Small intestine (tissue), 7 donors: ENCODE data around the gene PCDHGB6. TPM values are rescaled to one million over a fixed set of nuclear protein-coding genes. Genes with fewer than 3 reads are reported as not detected.
"Not testable (repeated sequence)": the region's sequence is repeated elsewhere in the genome, so short reads cannot be mapped to it uniquely, and the experiment has no call there.

ENCODE experiments used
- DNase-seq, 2 donors: peaks; one replicate each; pipeline versions ENCODE4 v3.0.0 to v3.0.0-alpha.2; 2013
- FAIRE-seq: peaks from 2 replicates; lab custom pipeline; 2012; peaks lifted over from hg19 to GRCh38; lab: Jason Lieb, UNC
- H3K27ac ChIP-seq, 3 donors: one replicate each; pipeline ENCODE4 v1.5.1; 2013; ENCODE audit warnings: low read length in 2 of 3, mild to moderate bottlenecking in 2 of 3, control low read depth in 1 of 3, inconsistent platforms in 1 of 3, low read depth in 1 of 3, moderate library complexity in 1 of 3
- H3K27me3 ChIP-seq, 3 donors: one replicate each; pipeline ENCODE4 v1.6.1; 2013; ENCODE audit warnings: low read length in 3 of 3, inconsistent platforms in 1 of 3; ENCODE audit not compliant: control insufficient read depth in 3 of 3, insufficient read depth in 3 of 3
- H3K36me3 ChIP-seq, 3 donors: one replicate each; pipeline ENCODE4 v1.6.1; 2013; ENCODE audit warnings: low read length in 3 of 3, inconsistent platforms in 1 of 3, low read depth in 1 of 3, mild to moderate bottlenecking in 1 of 3, moderate library complexity in 1 of 3; ENCODE audit not compliant: control insufficient read depth in 3 of 3, insufficient read depth in 2 of 3
- H3K4me1 ChIP-seq, 3 donors: one replicate each; pipeline ENCODE4 v1.6.1; 2013; ENCODE audit warnings: low read length in 2 of 3, inconsistent platforms in 1 of 3, low read depth in 1 of 3, mild to moderate bottlenecking in 1 of 3, moderate library complexity in 1 of 3; ENCODE audit not compliant: control insufficient read depth in 3 of 3, insufficient read depth in 2 of 3
- H3K4me3 ChIP-seq, 3 donors: one replicate each; pipeline ENCODE4 v1.5.1; 2013; ENCODE audit warnings: low read length in 3 of 3, control low read depth in 1 of 3, inconsistent platforms in 1 of 3, low read depth in 1 of 3, mild to moderate bottlenecking in 1 of 3, moderate library complexity in 1 of 3
- H3K9me3 ChIP-seq, 2 donors: one replicate each; pipeline ENCODE4 v1.6.1; 2013; ENCODE audit warnings: low read depth in 1 of 2, low read length in 1 of 2; ENCODE audit not compliant: control insufficient read depth in 2 of 2, insufficient read depth in 1 of 2
- WGBS, 3 donors: extraction: QIAGEN DNeasy Blood & Tissue Kit; methylation state at CpG; one replicate each; pipeline ENCODE4 v1.1.7; 2013; 5-methylcytosine and 5-hydroxymethylcytosine counted together
- polyA plus RNA-seq, 4 donors: library from polyadenylated mRNA; stranded (reverse) in 3 of 4; unstranded in 1 of 4; fragments of 200-250 nt in 3 of 4; fragments of 120-200 nt in 1 of 4; gene quantifications; one replicate each; pipeline versions ENCODE4 v1.2.1 to v1.2.3, GENCODE V29; 2013
- donor health status: healthy with polysubstance abuse.
- donor health status: control.
- donor health status: control.
- donor health status: Bipolar disorder and iron deficiency.
- donor health status: healthy.

The PCDHGB6 gene
- polyA plus RNA-seq, 4 donors, result 1.3 to 1.4 TPM; not detected in 2

GRCh38 chr5:141397756-141398551 lies 9.9 kb upstream of the PCDHGB6 start, which contains the start of gene PCDHGB5:
Gene PCDHGB5, plus strand, starts transcription at chr5:141397947. Its CDS starts 181 bp downstream, at chr5:141398128.
- peak; percentile 35 to 37 for DNase-seq
- peak within 1 kb of the TSS in 2 of 3 donors; percentile 22 to 26 for H3K4me3 ChIP-seq
- peaks cover 0 to 35% (median 23%) of the 10 kb centered on the region in 3 donors for H3K27me3 ChIP-seq
- peaks cover 0 to 51% of the 10 kb centered on the region in 2 donors for H3K9me3 ChIP-seq
- H3K4me1 ChIP-seq, H3K36me3 ChIP-seq, H3K27ac ChIP-seq, FAIRE-seq: not testable (repeated sequence)
- 7 to 19% (median 17%) methylated on average over 23 to 25 of the region's 43 CpGs for WGBS, 3 donors

- Histone ChIP-seq H3K36me3 (no peaks in the 10 kb centered on the region), H3K4me3 (no peak overlapping the region), H3K27ac (no peak overlapping the region), H3K4me1 (no peaks in the 10 kb centered on the region), H3K27me3 (peaks cover 0 to 38% (median 25%) of the 10 kb centered on the region in 3 donors), H3K9me3 (peaks cover 0 to 51% of the 10 kb centered on the region in 2 donors)
- FAIRE-seq, result no peak
- 30 to 39% (median 31%) methylated on average over 15 of the region's 15 CpGs for WGBS, 3 donors
- no peak for DNase-seq
These were observed 9.2 kb upstream of the PCDHGB6 start for GRCh38 chr5:141398608-141399007.

- peaks cover 0 to 43% (median 25%) of the 10 kb centered on the region in 3 donors for H3K27me3 ChIP-seq
- H3K4me3 ChIP-seq, result no peak overlapping the region
- FAIRE-seq, result no peak
- no peak overlapping the region for H3K27ac ChIP-seq
- H3K4me1 ChIP-seq, result no peaks in the 10 kb centered on the region
- WGBS, 3 donors, result 30 to 58% (median 54%) methylated on average over 59 to 61 of the region's 61 CpGs
- peaks cover 0 to 53% of the 10 kb centered on the region in 2 donors for H3K9me3 ChIP-seq
- H3K36me3 ChIP-seq, result no peaks in the 10 kb centered on the region
- no peak for DNase-seq
These were observed 8.1 kb upstream of the PCDHGB6 start for GRCh38 chr5:141399555-141400258.

- Histone ChIP-seq H3K4me3 (no peak within 1 kb of the TSS), H3K27ac (no peak within 1 kb of the TSS), H3K4me1 (no peaks in the 10 kb centered on the region), H3K36me3 (no peaks in the 10 kb centered on the region), H3K9me3 (peaks cover 0 to 60% of the 10 kb centered on the region in 2 donors), H3K27me3 (peaks cover 0 to 51% (median 29%) of the 10 kb centered on the region in 3 donors)
- DNase-seq, result peak; percentile 21 to 39
- no peak for FAIRE-seq
- 15 to 29% (median 29%) methylated on average over 27 of the region's 27 CpGs for WGBS, 3 donors
These were observed 5.1 kb upstream of the PCDHGB6 start, which contains the start of gene PCDHGA9 for GRCh38 chr5:141402553-141403243. Gene PCDHGA9, plus strand, starts transcription at chr5:141402778. Its CDS starts 175 bp downstream, at chr5:141402953.

GRCh38 chr5:141403387-141403786 lies 4.4 kb upstream of the PCDHGB6 start:
- no peak for FAIRE-seq
- Histone ChIP-seq H3K27ac (no peak overlapping the region), H3K9me3 (peaks cover 0 to 64% of the 10 kb centered on the region in 2 donors), H3K4me1 (no peaks in the 10 kb centered on the region), H3K4me3 (no peak overlapping the region), H3K27me3 (peaks cover 0 to 58% (median 34%) of the 10 kb centered on the region in 3 donors), H3K36me3 (no peaks in the 10 kb centered on the region)
- no peak for DNase-seq
- WGBS, 3 donors, result 31 to 45% (median 41%) methylated on average over 22 of the region's 22 CpGs

GRCh38 chr5:141409598-141410306 lies 1.9 kb downstream of the PCDHGB6 start:
- FAIRE-seq (no peak), DNase-seq (no peak)
- H3K9me3 ChIP-seq, result peaks cover 3 to 73% of the 10 kb centered on the region in 2 donors
- no peak overlapping the region for H3K27ac ChIP-seq
- peaks cover 0 to 60% (median 33%) of the 10 kb centered on the region in 3 donors for H3K27me3 ChIP-seq
- no peak overlapping the region for H3K4me3 ChIP-seq
- H3K36me3 ChIP-seq, result no peaks in the 10 kb centered on the region
- no peaks in the 10 kb centered on the region for H3K4me1 ChIP-seq
- 25 to 51% (median 50%) methylated on average over 63 to 64 of the region's 64 CpGs for WGBS, 3 donors

GRCh38 chr5:141411575-141411974 lies 3.8 kb downstream of the PCDHGB6 start:
- whole genome bisulfite sequencing, 3 donors, result 45 to 61% (median 52%) methylated on average over 3 of the region's 3 CpGs
- Histone ChIP-seq H3K4me3 (no peak overlapping the region), H3K9me3 (peaks cover 3 to 66% of the 10 kb centered on the region in 2 donors), H3K36me3 (no peaks in the 10 kb centered on the region), H3K27me3 (peaks cover 0 to 60% (median 27%) of the 10 kb centered on the region in 3 donors), H3K27ac (no peak overlapping the region), H3K4me1 (no peaks in the 10 kb centered on the region)
- FAIRE-seq (no peak), DNase-seq (no peak)
